ENCODE measurements around the gene HECTD1. TPM values are rescaled to one million over a fixed set of nuclear protein-coding genes. Genes with fewer than 3 reads are reported as not detected.
A peak's percentile ranks its signal among the peaks of the same experiment; 100 is the strongest.

The HECTD1 gene
- total and polyA plus RNA-seq, 9 of the 15 experiments (the other 6 are each of a cell fraction or from before 2014, with no cell fraction given), result 27.9 to 111 (median 78.1) TPM

- POLR2A ChIA-PET, result interaction anchor here (0.5 to 1.4 kb wide), 2 partner anchors 27 to 571 kb away, joined by 3 read pairs; no protein-coding TSS in a partner anchor
- no peak overlapping the region for H2AFZ ChIP-seq (ENCODE audit: low read depth, low read length)
- peaks cover 60% of the 10 kb centered on the region for H3K36me3 ChIP-seq (ENCODE audit: control insufficient read depth, insufficient read depth, low read length)
- no peaks in the 10 kb centered on the region for H3K9me1 ChIP-seq (ENCODE audit: control insufficient read depth, insufficient read depth, low read length)
- no peaks in the 10 kb centered on the region for H3K27me3 ChIP-seq (ENCODE audit: control insufficient read depth in 2 of 2, insufficient read depth in 2 of 2, low read length in 2 of 2)
- no TSS peak for BruUV-seq (replicated peaks)
- peaks cover 79% of the 10 kb centered on the region for H3K79me2 ChIP-seq (ENCODE audit: control insufficient read depth, insufficient read depth, low read length)
- peak overlapping the region; percentile 56; the same call in 2 of the 3 replicates for H3K27ac ChIP-seq (ENCODE audit: extremely low read depth, low read depth, low read length)
- CTCF ChIA-PET (ENCODE audit: low intra/inter-chr PET ratio), result no interaction called here
- in situ Hi-C loops (cut with MboI), result no loop called here
- peak overlapping the region; percentile 33; the same call in 1 of the 2 replicates for H3K4me2 ChIP-seq (ENCODE audit: insufficient read depth, low read length)
- no peaks in the 10 kb centered on the region for H3K9me3 ChIP-seq (replicated peaks; ENCODE audit: control insufficient read depth, insufficient read depth, low read depth, low read length)
- no CpG with 5 or more reads among the region's 1 CpG for WGBS (ENCODE audit: insufficient coverage, low coverage, missing lambda C conversion rate)
- ATAC-seq, result peak; percentile 35
- no peak overlapping the region for H3K4me3 ChIP-seq
- no peak for FAIRE-seq
- TF ChIP-seq ZNF140 (CRISPR knock-in tag; IDR thresholded peaks at IDR 0.05), result no peak
- no peak for TF ChIP-seq STAT5A (IDR thresholded peaks at IDR 0.05; ENCODE audit: borderline replicate concordance, low read length)
- no peak for TF ChIP-seq COPS2 (conservative IDR thresholded peaks at IDR 0.05)
- no peak for TF ChIP-seq CHD2 (IDR thresholded peaks at IDR 0.05; ENCODE audit: low read depth, low read length)
- TF ChIP-seq CAMTA2 (CRISPR knock-in tag; conservative IDR thresholded peaks at IDR 0.05), result no peak
- TF ChIP-seq BCOR (IDR thresholded peaks at IDR 0.05), result no peak
- no peak for TF ChIP-seq BMI1 (IDR thresholded peaks at IDR 0.05; ENCODE audit: low read length)
- TF ChIP-seq ZNF57 (CRISPR knock-in tag; IDR thresholded peaks at IDR 0.05), result no peak
- H4K20me1 ChIP-seq (replicated peaks; ENCODE audit: control insufficient read depth, insufficient read depth, low read length), result peaks cover 11% of the 10 kb centered on the region; the same call in 1 of the 2 replicates
- intact Hi-C loops (cut with micrococcal nuclease), result no loop called here
- DNase-seq (ENCODE audit: extremely low read depth in 1 of 4, low spot score in 3 of 4), result peak in 1 of 4 experiments; percentile 14
- peaks cover 6 to 31% of the 10 kb centered on the region in 2 experiments; a peak in 4 of 5 replicates for H3K4me1 ChIP-seq (replicated peaks in 1 of 2; ENCODE audit: control insufficient read depth in 2 of 2, insufficient read depth in 2 of 2, low read length in 2 of 2)
- no peak overlapping the region; a peak in 1 of 4 replicates for H3K9ac ChIP-seq (ENCODE audit: insufficient read depth in 1 of 2, low read depth in 2 of 2, low read length in 2 of 2)
These were observed 6.9 kb downstream of the HECTD1 start for GRCh38 chr14:31200702-31200990.

- intact Hi-C loops (cut with micrococcal nuclease), result loop anchor here (5.0 kb wide), 1 partner anchor 40 kb away; no protein-coding TSS in a partner anchor
- 91% methylated on average over 1 of the region's 1 CpG for WGBS (ENCODE audit: insufficient coverage, low coverage, missing lambda C conversion rate)
- POLR2A ChIA-PET, result interaction anchor here (1.4 kb wide), 1 partner anchor 9 kb away, joined by 3 read pairs; the partner anchor contains the start of gene HECTD1
These were observed 9.9 kb downstream of the HECTD1 start for GRCh38 chr14:31197671-31198070.

More at GRCh38 chr14:31197671-31198070, 9.9 kb downstream of the HECTD1 start:
- ATAC-seq, result no peak
- H3K9me1 ChIP-seq (ENCODE audit: control insufficient read depth, insufficient read depth, low read length), result no peaks in the 10 kb centered on the region
- no peaks in the 10 kb centered on the region for H3K27me3 ChIP-seq (ENCODE audit: control insufficient read depth in 2 of 2, insufficient read depth in 2 of 2, low read length in 2 of 2)
- CTCF ChIA-PET (ENCODE audit: low intra/inter-chr PET ratio), result no interaction called here
- peaks cover 11% of the 10 kb centered on the region; the same call in 1 of the 2 replicates for H4K20me1 ChIP-seq (replicated peaks; ENCODE audit: control insufficient read depth, insufficient read depth, low read length)
- H3K4me2 ChIP-seq (ENCODE audit: insufficient read depth, low read length), result no peak overlapping the region
- H3K36me3 ChIP-seq (ENCODE audit: control insufficient read depth, insufficient read depth, low read length), result peaks cover 54% of the 10 kb centered on the region
- TF ChIP-seq ID3 (CRISPR knock-in tag; IDR thresholded peaks at IDR 0.05) (no peak), ID3 (tag; IDR thresholded peaks at IDR 0.05) (peak; percentile 72), ZNF280A (IDR thresholded peaks at IDR 0.05; ENCODE audit: low read depth, partially characterized antibody) (no peak), NR2C1 (IDR thresholded peaks at IDR 0.05) (peak; percentile 48), NR2C1 (tag; IDR thresholded peaks at IDR 0.05) (no peak), ESRRA (IDR thresholded peaks at IDR 0.05; ENCODE audit: borderline replicate concordance, low read depth) (peak; percentile 71)
- H3K79me2 ChIP-seq (ENCODE audit: control insufficient read depth, insufficient read depth, low read length), result peaks cover 80% of the 10 kb centered on the region
- no peak overlapping the region for H2AFZ ChIP-seq (ENCODE audit: low read depth, low read length)
- in situ Hi-C loops (cut with MboI), result no loop called here
- H3K9me3 ChIP-seq (replicated peaks; ENCODE audit: control insufficient read depth, insufficient read depth, low read depth, low read length), result no peaks in the 10 kb centered on the region
- DNase-seq (ENCODE audit: extremely low read depth in 1 of 4, low spot score in 3 of 4), result no peak
- BruUV-seq (replicated peaks), result no TSS peak
- no peak overlapping the region for H3K4me3 ChIP-seq
- peaks cover 6 to 35% of the 10 kb centered on the region in 2 experiments for H3K4me1 ChIP-seq (replicated peaks in 1 of 2; ENCODE audit: control insufficient read depth in 2 of 2, insufficient read depth in 2 of 2, low read length in 2 of 2)
- no peak overlapping the region for H3K27ac ChIP-seq (ENCODE audit: extremely low read depth, low read depth, low read length)
- no peak overlapping the region for H3K9ac ChIP-seq (ENCODE audit: insufficient read depth in 1 of 2, low read depth in 2 of 2, low read length in 2 of 2)
- FAIRE-seq, result no peak

Measured in K562 (cell line).